ENCODE data around the gene EED.

GRCh38 chr11:86303257-86303656 lies 58.7 kb downstream of the EED start:
- no peak for TF ChIP-seq CTCF (IDR thresholded peaks at IDR 0.05; ENCODE audit: insufficient read depth, low read length)
- TF ChIP-seq GABPA (IDR thresholded peaks at IDR 0.05; ENCODE audit: low read depth) = no peak
- no peak for TF ChIP-seq POLR2AphosphoS5 (IDR thresholded peaks at IDR 0.05; ENCODE audit: low read depth)
- TF ChIP-seq, protein P1, sequence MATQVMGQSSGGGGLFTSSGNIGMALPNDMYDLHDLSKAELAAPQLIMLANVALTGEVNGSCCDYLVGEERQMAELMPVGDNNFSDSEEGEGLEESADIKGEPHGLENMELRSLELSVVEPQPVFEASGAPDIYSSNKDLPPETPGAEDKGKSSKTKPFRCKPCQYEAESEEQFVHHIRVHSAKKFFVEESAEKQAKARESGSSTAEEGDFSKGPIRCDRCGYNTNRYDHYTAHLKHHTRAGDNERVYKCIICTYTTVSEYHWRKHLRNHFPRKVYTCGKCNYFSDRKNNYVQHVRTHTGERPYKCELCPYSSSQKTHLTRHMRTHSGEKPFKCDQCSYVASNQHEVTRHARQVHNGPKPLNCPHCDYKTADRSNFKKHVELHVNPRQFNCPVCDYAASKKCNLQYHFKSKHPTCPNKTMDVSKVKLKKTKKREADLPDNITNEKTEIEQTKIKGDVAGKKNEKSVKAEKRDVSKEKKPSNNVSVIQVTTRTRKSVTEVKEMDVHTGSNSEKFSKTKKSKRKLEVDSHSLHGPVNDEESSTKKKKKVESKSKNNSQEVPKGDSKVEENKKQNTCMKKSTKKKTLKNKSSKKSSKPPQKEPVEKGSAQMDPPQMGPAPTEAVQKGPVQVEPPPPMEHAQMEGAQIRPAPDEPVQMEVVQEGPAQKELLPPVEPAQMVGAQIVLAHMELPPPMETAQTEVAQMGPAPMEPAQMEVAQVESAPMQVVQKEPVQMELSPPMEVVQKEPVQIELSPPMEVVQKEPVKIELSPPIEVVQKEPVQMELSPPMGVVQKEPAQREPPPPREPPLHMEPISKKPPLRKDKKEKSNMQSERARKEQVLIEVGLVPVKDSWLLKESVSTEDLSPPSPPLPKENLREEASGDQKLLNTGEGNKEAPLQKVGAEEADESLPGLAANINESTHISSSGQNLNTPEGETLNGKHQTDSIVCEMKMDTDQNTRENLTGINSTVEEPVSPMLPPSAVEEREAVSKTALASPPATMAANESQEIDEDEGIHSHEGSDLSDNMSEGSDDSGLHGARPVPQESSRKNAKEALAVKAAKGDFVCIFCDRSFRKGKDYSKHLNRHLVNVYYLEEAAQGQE (IDR thresholded peaks at IDR 0.05; ENCODE audit: insufficient replicate concordance, low read depth) = no peak
- TF ChIP-seq SPI1 (IDR thresholded peaks at IDR 0.05; ENCODE audit: borderline replicate concordance, low read depth) = no peak
